Testis (tissue), 2 donors: ENCODE data around the gene APBA1.

Experiments
- POLR2A ChIP-seq: fragments of 450-650 bp; IDR thresholded peaks from one replicate; pipeline ENCODE4 v1.6.1; 2017; ENCODE audit warnings: antibody characterized with exemption, mild to moderate bottlenecking, moderate library complexity
- TF ChIP-seq, protein P1 (sequence below), 3 experiments: fragments of 450-650 bp in 2 of 3; fragments of 200-600 bp in 1 of 3; sonication (generic) in 1 of 3; IDR thresholded peaks; one replicate each; pipeline ENCODE4 v1.5.1; 2016 to 2019; ENCODE audit warnings: antibody characterized with exemption in 3 of 3, mild to moderate bottlenecking in 2 of 3, moderate library complexity in 1 of 3

DNA sequence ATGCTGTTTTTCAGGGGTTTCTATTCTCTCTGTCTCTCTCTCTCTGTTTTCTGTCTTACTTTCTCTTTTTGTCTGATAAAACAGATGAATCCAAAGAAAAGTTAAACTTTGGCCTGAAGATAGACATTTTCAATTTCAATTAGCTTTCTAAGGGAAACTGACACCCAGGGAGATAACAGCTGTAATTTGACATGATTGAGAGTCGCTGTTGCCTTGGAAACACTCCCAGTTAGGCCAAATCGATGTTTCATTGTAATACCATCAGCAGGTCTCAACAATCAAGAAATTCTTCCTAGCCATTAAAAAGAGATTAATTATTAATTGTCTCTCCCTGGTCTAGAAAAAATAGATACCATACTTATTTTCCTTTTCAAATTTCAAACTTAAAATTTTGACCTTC, 294.2 kb downstream of the APBA1 start:
- TF ChIP-seq, protein P1, sequence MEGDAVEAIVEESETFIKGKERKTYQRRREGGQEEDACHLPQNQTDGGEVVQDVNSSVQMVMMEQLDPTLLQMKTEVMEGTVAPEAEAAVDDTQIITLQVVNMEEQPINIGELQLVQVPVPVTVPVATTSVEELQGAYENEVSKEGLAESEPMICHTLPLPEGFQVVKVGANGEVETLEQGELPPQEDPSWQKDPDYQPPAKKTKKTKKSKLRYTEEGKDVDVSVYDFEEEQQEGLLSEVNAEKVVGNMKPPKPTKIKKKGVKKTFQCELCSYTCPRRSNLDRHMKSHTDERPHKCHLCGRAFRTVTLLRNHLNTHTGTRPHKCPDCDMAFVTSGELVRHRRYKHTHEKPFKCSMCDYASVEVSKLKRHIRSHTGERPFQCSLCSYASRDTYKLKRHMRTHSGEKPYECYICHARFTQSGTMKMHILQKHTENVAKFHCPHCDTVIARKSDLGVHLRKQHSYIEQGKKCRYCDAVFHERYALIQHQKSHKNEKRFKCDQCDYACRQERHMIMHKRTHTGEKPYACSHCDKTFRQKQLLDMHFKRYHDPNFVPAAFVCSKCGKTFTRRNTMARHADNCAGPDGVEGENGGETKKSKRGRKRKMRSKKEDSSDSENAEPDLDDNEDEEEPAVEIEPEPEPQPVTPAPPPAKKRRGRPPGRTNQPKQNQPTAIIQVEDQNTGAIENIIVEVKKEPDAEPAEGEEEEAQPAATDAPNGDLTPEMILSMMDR (IDR thresholded peaks at IDR 0.05), result no peak
- no peak for TF ChIP-seq POLR2A
